HepG2 (cell line): ENCODE results near the gene KCNIP4. TPM values are rescaled to one million over a fixed set of nuclear protein-coding genes. Genes with fewer than 3 reads are reported as not detected.

Source experiments
- ATAC-seq: fragments of 200-7000 bp; cut with Tn5 transposase; 3 replicates; pipeline ENCODE4 v1.9.1; 2020; ENCODE audit warnings: mild to moderate bottlenecking, moderate library complexity
- BruUV-seq: library from RNA; stranded (reverse); fragments of 400-500 nt; replicated peaks from 2 replicates; lab custom pipeline; 2021; lab: Mats Ljungman, UMichigan
- CTCF ChIA-PET: fragments of 300-600 bp; formaldehyde crosslinking; extraction: SDS; loops from one replicate; lab custom pipeline; 2021; ENCODE audit warnings: low total read pairs, inconsistent platforms, low intra/inter-chr PET ratio; lab: Yijun Ruan, JAX
- POLR2A ChIA-PET: fragments of 350-600 bp; sonication (Branson Sonifier 250); formaldehyde crosslinking; loops from one replicate; lab custom pipeline; 2020; ENCODE audit warnings: antibody characterized with exemption, inconsistent platforms; lab: Yijun Ruan, JAX
- DNase-seq: peaks from one replicate; pipeline ENCODE4 v3.0.0-alpha.2; 2015; ENCODE audit warnings: low spot score
- FAIRE-seq: peaks from 3 replicates; lab custom pipeline; 2011; peaks lifted over from hg19 to GRCh38; lab: Jason Lieb, UNC
- H2AFZ ChIP-seq: one replicate; pipeline ENCODE4 v1.6.1; 2011; ENCODE audit warnings: low read length, inconsistent platforms
- H3K27ac ChIP-seq: fragments of 300-600 bp; 3 replicates; pipeline ENCODE4 v1.8.0; 2011; ENCODE audit warnings: mixed run types, mild to moderate bottlenecking, mixed read lengths, low read length, inconsistent platforms; ENCODE audit not compliant: insufficient read depth; ENCODE audit errors: extremely low read length
- H3K27me3 ChIP-seq, 2 experiments: fragments of 200-600 bp in 1 of 2; 2 replicates in 1 of 2; 3 replicates in 1 of 2; pipeline versions ENCODE4 v1.6.0 to v1.8.0; 2011; ENCODE audit warnings: low read length in 2 of 2, mild to moderate bottlenecking in 2 of 2, moderate library complexity in 2 of 2, inconsistent platforms in 1 of 2; ENCODE audit not compliant: insufficient read depth in 2 of 2, control insufficient read depth in 1 of 2
- H3K36me3 ChIP-seq, 2 experiments: fragments of 200-600 bp in 1 of 2; replicated peaks in 1 of 2; 2 replicates in 1 of 2; 3 replicates in 1 of 2; pipeline versions ENCODE4 v1.5.1 to v1.8.0; 2011; ENCODE audit warnings: low read length in 2 of 2, inconsistent platforms in 1 of 2; ENCODE audit not compliant: insufficient read depth in 2 of 2, control insufficient read depth in 1 of 2
- H3K4me1 ChIP-seq: 2 replicates; pipeline ENCODE4 v1.5.1; 2012; ENCODE audit warnings: low read length, inconsistent platforms; ENCODE audit not compliant: insufficient read depth
- H3K4me2 ChIP-seq: 2 replicates; pipeline ENCODE4 v1.6.0; 2011; ENCODE audit warnings: low read depth, low read length, inconsistent platforms
- H3K4me3 ChIP-seq, 3 experiments: fragments of 200-600 bp in 1 of 3; sonication (generic), shearing (Covaris generic) in 1 of 3; replicated peaks in 1 of 3; 2 replicates each; pipeline ENCODE4 v1.5.1; 2011 to 2016; ENCODE audit warnings: low read length in 3 of 3, inconsistent platforms in 2 of 3, low read depth in 2 of 3, mild to moderate bottlenecking in 2 of 3, control low read depth in 1 of 3, mixed read lengths in 1 of 3; ENCODE audit not compliant: insufficient read depth in 1 of 3
- H3K79me2 ChIP-seq: one replicate; pipeline ENCODE4 v1.6.1; 2011; ENCODE audit warnings: low read length, inconsistent platforms; ENCODE audit not compliant: insufficient read depth
- H3K9ac ChIP-seq: 2 replicates; pipeline ENCODE4 v1.6.0; 2011; ENCODE audit warnings: mild to moderate bottlenecking, low read depth, low read length, inconsistent platforms; ENCODE audit not compliant: insufficient read depth
- H3K9me3 ChIP-seq: 2 replicates; pipeline ENCODE4 v1.5.1; 2012; ENCODE audit warnings: mild to moderate bottlenecking, low read length
- H4K20me1 ChIP-seq: 2 replicates; pipeline ENCODE4 v1.6.0; 2011; ENCODE audit warnings: inconsistent platforms, mild to moderate bottlenecking, low read length, moderate library complexity; ENCODE audit not compliant: insufficient read depth
- ATF1 ChIP-seq: IDR thresholded peaks from 2 replicates; pipeline ENCODE4 v1.6.1; 2016; ENCODE audit warnings: mild to moderate bottlenecking, control low read depth
- DR1 ChIP-seq: sonication (generic); formaldehyde crosslinking; IDR thresholded peaks from 2 replicates; pipeline ENCODE4 v1.8.0; 2021; ENCODE audit warnings: mild to moderate bottlenecking, missing genetic modification reagents, inconsistent platforms
- SIN3B ChIP-seq: fragments of 150-350 bp; IDR thresholded peaks from 2 replicates; pipeline ENCODE4 v1.6.1; 2014; ENCODE audit warnings: low read length
- SMAD9 ChIP-seq: sonication (generic); formaldehyde crosslinking; IDR thresholded peaks from 2 replicates; pipeline ENCODE4 v1.5.1; 2020; ENCODE audit warnings: mild to moderate bottlenecking, missing genetic modification reagents
- SMYD3 ChIP-seq: sonication (generic); formaldehyde crosslinking; IDR thresholded peaks from 2 replicates; pipeline ENCODE4 v1.8.1; 2023; ENCODE audit warnings: mild to moderate bottlenecking, missing genetic modification reagents
- ZFP37 ChIP-seq: sonication (generic); formaldehyde crosslinking; IDR thresholded peaks from 2 replicates; pipeline ENCODE4 v1.4.0; 2020; ENCODE audit warnings: missing genetic modification reagents, borderline replicate concordance
- ZNF772 ChIP-seq: sonication (generic); formaldehyde crosslinking; IDR thresholded peaks from 2 replicates; pipeline ENCODE4 v1.5.0; 2020; ENCODE audit warnings: mild to moderate bottlenecking, missing genetic modification reagents
- WGBS: methylation state at CpG from one replicate; pipeline ENCODE4 v1.1.6; 2017; ENCODE audit warnings: low lambda C conversion rate; 5-methylcytosine and 5-hydroxymethylcytosine counted together
- in situ Hi-C: cut with HindIII; loops from 2 replicates; pipeline ENCODE4 v1.10.0; 2017; ENCODE audit warnings: low pct_unique_long_range_greater_than_20kb; ENCODE audit not compliant: extremely low pct_ligation_motif_present
- intact Hi-C: fragments of 100-400 bp; cut with micrococcal nuclease; formaldehyde crosslinking; loops from one replicate; pipeline ENCODE4 v1.10.0; 2022; ENCODE audit not compliant: unreplicated experiment
- polyA plus RNA-seq, 8 experiments: library from polyadenylated mRNA; depleted of rRNA in 3 of 8; stranded (reverse) in 7 of 8; unstranded in 1 of 8; fragments of >200 nt; fragmentation: Illumina TruSeq in 4 of 8; extraction: Trizol in 4 of 8; gene quantifications; 2 replicates each; pipeline versions ENCODE4 v1.2.1 to v1.2.3, GENCODE V29; 2011 to 2016; ENCODE audit warnings: low read depth in 4 of 8, missing spikeins in 1 of 8, mixed read lengths in 1 of 8; ENCODE audit not compliant: insufficient read depth in 1 of 8
- total RNA-seq, 5 experiments: library from RNA; depleted of rRNA; stranded (reverse); fragments of >200 nt; fragmentation: Illumina TruSeq; extraction: Trizol; gene quantifications; 2 replicates each; pipeline ENCODE4 v1.2.3, GENCODE V29; 2016; ENCODE audit warnings: low read depth in 1 of 5
- TF ChIP-seq, protein P1 (sequence below): sonication (generic); formaldehyde crosslinking; IDR thresholded peaks from 2 replicates; pipeline ENCODE4 v1.8.0; 2022; ENCODE audit warnings: missing genetic modification reagents, mild to moderate bottlenecking, inconsistent platforms, borderline replicate concordance
- TF ChIP-seq, protein P2 (sequence below): sonication (generic); formaldehyde crosslinking; IDR thresholded peaks from 2 replicates; pipeline ENCODE4 v1.4.0; 2020; ENCODE audit warnings: missing genetic modification reagents, borderline replicate concordance

The KCNIP4 gene
- total and polyA plus RNA-seq, 2 of the 13 experiments (the other 11 are each of a cell fraction or from before 2014, with no cell fraction given), result 0.09 TPM; not detected in 1

DNA sequence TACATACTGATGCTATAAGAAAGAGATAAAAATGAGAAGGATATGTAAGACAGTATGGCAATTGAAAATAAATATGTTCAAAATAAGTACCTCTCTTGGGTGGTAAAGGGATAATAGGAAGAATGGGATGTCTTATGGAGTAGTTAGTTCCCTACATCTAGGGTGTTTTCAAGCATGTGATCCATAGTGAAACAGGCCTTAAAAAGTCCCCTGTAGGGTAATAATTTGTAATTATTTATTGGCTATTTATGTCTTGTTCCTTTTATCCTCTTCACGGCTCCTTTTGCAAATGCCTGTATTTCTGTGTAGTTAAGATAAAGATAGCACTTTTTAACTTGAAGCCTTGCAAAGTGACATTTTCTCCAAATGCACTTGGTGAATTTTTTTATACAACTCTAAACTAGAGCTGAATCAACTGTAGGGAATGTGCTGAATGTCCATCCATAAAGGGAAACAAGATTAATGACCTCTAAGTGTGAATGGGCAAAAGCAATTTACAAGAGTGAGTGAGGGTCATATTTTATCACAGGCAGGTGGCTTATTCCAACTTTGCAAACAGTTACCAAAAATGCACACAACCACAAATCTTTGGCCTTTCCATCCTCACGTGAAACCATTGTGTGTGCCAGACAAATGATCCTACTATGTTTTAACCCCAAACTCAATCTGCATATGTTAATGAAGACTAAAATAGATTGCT is 299.0 kb downstream of the KCNIP4 start:
- no peak for TF ChIP-seq SIN3B
- TF ChIP-seq ZNF772 (CRISPR knock-in tag), result no peak
- TF ChIP-seq, protein P1, sequence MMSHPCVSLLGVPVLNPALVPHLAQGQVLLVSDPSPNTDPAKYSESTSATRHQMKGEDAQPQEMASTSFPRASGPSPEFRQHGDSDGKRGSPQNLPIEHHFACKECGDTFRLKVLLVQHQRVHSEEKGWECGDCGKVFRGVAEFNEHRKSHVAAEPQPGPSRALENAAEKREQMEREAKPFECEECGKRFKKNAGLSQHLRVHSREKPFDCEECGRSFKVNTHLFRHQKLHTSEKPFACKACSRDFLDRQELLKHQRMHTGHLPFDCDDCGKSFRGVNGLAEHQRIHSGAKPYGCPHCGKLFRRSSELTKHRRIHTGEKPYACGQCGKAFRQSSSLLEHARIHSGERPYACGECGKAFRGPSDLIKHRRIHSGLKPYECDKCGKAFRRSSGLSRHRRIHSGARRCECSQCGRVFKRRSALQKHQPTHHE, result no peak
- TF ChIP-seq, protein P2, sequence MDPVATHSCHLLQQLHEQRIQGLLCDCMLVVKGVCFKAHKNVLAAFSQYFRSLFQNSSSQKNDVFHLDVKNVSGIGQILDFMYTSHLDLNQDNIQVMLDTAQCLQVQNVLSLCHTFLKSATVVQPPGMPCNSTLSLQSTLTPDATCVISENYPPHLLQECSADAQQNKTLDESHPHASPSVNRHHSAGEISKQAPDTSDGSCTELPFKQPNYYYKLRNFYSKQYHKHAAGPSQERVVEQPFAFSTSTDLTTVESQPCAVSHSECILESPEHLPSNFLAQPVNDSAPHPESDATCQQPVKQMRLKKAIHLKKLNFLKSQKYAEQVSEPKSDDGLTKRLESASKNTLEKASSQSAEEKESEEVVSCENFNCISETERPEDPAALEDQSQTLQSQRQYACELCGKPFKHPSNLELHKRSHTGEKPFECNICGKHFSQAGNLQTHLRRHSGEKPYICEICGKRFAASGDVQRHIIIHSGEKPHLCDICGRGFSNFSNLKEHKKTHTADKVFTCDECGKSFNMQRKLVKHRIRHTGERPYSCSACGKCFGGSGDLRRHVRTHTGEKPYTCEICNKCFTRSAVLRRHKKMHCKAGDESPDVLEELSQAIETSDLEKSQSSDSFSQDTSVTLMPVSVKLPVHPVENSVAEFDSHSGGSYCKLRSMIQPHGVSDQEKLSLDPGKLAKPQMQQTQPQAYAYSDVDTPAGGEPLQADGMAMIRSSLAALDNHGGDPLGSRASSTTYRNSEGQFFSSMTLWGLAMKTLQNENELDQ (CRISPR knock-in tag), result no peak
- no peak for TF ChIP-seq SMAD9 (CRISPR knock-in tag)
- no peak for TF ChIP-seq ZFP37 (CRISPR knock-in tag)
- no peak for TF ChIP-seq DR1
- no peak for TF ChIP-seq ATF1 (CRISPR knock-in tag)
- no peak for TF ChIP-seq SMYD3 (CRISPR knock-in tag)
- no peaks in the 10 kb centered on the region for H3K4me1 ChIP-seq
- DNase-seq (no peak), FAIRE-seq (no peak), ATAC-seq (no peak)
- POLR2A ChIA-PET, result no interaction called here
- no peak overlapping the region for H2AFZ ChIP-seq
- H3K4me2 ChIP-seq, result no peak overlapping the region
- H3K27me3 ChIP-seq, result no peaks in the 10 kb centered on the region
- in situ Hi-C loops, result no loop called here
- WGBS, result 4% methylated on average over 2 of the region's 2 CpGs
- no peaks in the 10 kb centered on the region for H3K9me3 ChIP-seq
- no peak overlapping the region for H3K4me3 ChIP-seq
- no peaks in the 10 kb centered on the region for H3K36me3 ChIP-seq
- H4K20me1 ChIP-seq, result no peaks in the 10 kb centered on the region
- no peak overlapping the region for H3K27ac ChIP-seq
- no peaks in the 10 kb centered on the region for H3K79me2 ChIP-seq
- intact Hi-C loops, result no loop called here
- no TSS peak for BruUV-seq
- CTCF ChIA-PET, result no interaction called here
- no peak overlapping the region for H3K9ac ChIP-seq
